ENCODE measurements around the gene CYP2A13. TPM values are rescaled to one million over a fixed set of nuclear protein-coding genes. Genes with fewer than 3 reads are reported as not detected.

CYP2A13 gene
- total and polyA plus RNA-seq, 10 of the 15 experiments (the other 5 are each of a cell fraction or from before 2014, with no cell fraction given) = not detected

GRCh38 chr19:41106177-41106576, 17.9 kb downstream of the CYP2A13 start (continued):
- TF ChIP-seq, protein P1, sequence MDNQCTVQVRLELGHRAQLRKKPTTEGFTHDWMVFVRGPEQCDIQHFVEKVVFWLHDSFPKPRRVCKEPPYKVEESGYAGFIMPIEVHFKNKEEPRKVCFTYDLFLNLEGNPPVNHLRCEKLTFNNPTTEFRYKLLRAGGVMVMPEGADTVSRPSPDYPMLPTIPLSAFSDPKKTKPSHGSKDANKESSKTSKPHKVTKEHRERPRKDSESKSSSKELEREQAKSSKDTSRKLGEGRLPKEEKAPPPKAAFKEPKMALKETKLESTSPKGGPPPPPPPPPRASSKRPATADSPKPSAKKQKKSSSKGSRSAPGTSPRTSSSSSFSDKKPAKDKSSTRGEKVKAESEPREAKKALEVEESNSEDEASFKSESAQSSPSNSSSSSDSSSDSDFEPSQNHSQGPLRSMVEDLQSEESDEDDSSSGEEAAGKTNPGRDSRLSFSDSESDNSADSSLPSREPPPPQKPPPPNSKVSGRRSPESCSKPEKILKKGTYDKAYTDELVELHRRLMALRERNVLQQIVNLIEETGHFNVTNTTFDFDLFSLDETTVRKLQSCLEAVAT (IDR thresholded peaks at IDR 0.05) = no peak
- no peak for TF ChIP-seq SREBF2 (IDR thresholded peaks at IDR 0.05; ENCODE audit: low read length)
- TF ChIP-seq ZNF207 (IDR thresholded peaks at IDR 0.05; ENCODE audit: borderline replicate concordance) = no peak
- no peak for TF ChIP-seq KLF5 (IDR thresholded peaks at IDR 0.05; ENCODE audit: partially characterized antibody)
- TF ChIP-seq, protein P2, sequence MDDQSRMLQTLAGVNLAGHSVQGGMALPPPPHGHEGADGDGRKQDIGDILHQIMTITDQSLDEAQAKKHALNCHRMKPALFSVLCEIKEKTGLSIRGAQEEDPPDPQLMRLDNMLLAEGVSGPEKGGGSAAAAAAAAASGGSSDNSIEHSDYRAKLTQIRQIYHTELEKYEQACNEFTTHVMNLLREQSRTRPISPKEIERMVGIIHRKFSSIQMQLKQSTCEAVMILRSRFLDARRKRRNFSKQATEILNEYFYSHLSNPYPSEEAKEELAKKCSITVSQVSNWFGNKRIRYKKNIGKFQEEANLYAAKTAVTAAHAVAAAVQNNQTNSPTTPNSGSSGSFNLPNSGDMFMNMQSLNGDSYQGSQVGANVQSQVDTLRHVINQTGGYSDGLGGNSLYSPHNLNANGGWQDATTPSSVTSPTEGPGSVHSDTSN (IDR thresholded peaks at IDR 0.05; ENCODE audit: insufficient replicate concordance, low read depth, low read length) = no peak
- no peak for TF ChIP-seq DPF2 (IDR thresholded peaks at IDR 0.05)

DNA sequence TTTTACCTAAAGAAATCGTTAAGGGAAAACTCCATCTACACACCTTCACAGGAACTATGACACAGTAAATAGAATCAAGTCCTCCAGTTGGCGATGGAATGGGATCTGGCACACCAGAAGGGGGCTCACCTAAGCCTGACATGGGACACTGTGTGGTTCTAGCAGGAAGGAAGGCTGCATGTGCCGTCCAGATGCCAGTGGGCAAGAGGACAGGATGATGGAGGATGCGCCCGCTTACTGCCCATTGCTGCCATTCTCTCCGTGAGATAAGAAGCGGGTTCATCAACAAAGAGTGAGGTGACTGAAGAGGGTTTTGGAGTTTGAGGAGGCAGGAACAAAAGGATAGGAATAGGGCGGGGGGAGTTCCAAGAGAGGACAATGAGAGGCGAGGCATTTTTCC, 23.0 kb downstream of the CYP2A13 start:
- in situ Hi-C loops (cut with MboI) (no loop called here), intact Hi-C loops (cut with micrococcal nuclease; ENCODE audit: unreplicated experiment) (no loop called here)
- no peaks in the 10 kb centered on the region for H3K9me3 ChIP-seq (replicated peaks; ENCODE audit: control insufficient read depth, insufficient read depth, low read length)
- no TSS peak for BruUV-seq (replicated peaks)
- DNase-seq (ENCODE audit: low read depth, low spot score) (no peak), ATAC-seq (no peak), FAIRE-seq (no peak)
- no peak overlapping the region for H3K4me3 ChIP-seq
- TF ChIP-seq BCL11A (IDR thresholded peaks at IDR 0.05; ENCODE audit: low read depth, low read length) (no peak), SMAD5 (IDR thresholded peaks at IDR 0.05; ENCODE audit: low read depth) (no peak), BRCA1 (IDR thresholded peaks at IDR 0.05; ENCODE audit: low read depth, low read length) (no peak), TARDBP (IDR thresholded peaks at IDR 0.05; ENCODE audit: borderline replicate concordance) (no peak), CEBPB (IDR thresholded peaks at IDR 0.05; ENCODE audit: borderline replicate concordance in 1 of 2, low read depth in 2 of 2, low read length in 2 of 2) (no peak), HDAC2 (IDR thresholded peaks at IDR 0.05) (no peak), MTA3 (IDR thresholded peaks at IDR 0.05; ENCODE audit: borderline replicate concordance, low read length) (no peak), RAD21 (IDR thresholded peaks at IDR 0.05; ENCODE audit: insufficient read depth, low read depth, low read length) (no peak), CBX3 (IDR thresholded peaks at IDR 0.05; ENCODE audit: borderline replicate concordance, low read depth) (no peak)
- TF ChIP-seq, protein P3, sequence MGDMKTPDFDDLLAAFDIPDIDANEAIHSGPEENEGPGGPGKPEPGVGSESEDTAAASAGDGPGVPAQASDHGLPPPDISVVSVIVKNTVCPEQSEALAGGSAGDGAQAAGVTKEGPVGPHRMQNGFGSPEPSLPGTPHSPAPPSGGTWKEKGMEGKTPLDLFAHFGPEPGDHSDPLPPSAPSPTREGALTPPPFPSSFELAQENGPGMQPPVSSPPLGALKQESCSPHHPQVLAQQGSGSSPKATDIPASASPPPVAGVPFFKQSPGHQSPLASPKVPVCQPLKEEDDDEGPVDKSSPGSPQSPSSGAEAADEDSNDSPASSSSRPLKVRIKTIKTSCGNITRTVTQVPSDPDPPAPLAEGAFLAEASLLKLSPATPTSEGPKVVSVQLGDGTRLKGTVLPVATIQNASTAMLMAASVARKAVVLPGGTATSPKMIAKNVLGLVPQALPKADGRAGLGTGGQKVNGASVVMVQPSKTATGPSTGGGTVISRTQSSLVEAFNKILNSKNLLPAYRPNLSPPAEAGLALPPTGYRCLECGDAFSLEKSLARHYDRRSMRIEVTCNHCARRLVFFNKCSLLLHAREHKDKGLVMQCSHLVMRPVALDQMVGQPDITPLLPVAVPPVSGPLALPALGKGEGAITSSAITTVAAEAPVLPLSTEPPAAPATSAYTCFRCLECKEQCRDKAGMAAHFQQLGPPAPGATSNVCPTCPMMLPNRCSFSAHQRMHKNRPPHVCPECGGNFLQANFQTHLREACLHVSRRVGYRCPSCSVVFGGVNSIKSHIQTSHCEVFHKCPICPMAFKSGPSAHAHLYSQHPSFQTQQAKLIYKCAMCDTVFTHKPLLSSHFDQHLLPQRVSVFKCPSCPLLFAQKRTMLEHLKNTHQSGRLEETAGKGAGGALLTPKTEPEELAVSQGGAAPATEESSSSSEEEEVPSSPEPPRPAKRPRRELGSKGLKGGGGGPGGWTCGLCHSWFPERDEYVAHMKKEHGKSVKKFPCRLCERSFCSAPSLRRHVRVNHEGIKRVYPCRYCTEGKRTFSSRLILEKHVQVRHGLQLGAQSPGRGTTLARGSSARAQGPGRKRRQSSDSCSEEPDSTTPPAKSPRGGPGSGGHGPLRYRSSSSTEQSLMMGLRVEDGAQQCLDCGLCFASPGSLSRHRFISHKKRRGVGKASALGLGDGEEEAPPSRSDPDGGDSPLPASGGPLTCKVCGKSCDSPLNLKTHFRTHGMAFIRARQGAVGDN (IDR thresholded peaks at IDR 0.05) = no peak
- ChIA-PET POLR2A (no interaction called here), RAD21 (ENCODE audit: unreplicated experiment) (no interaction called here), SMC1A (ENCODE audit: uncharacterized antibody, unreplicated experiment) (no interaction called here), CTCF (no interaction called here)
- H3K4me1 ChIP-seq (ENCODE audit: control insufficient read depth, insufficient read depth, low read length) = no peaks in the 10 kb centered on the region
- H3K36me3 ChIP-seq (ENCODE audit: control insufficient read depth in 2 of 2, insufficient read depth in 2 of 2, low read length in 1 of 2) = no peaks in the 10 kb centered on the region
- H3K79me2 ChIP-seq (ENCODE audit: control insufficient read depth, insufficient read depth, low read length) = no peaks in the 10 kb centered on the region
- 36% methylated on average over 9 of the region's 9 CpGs for WGBS (ENCODE audit: insufficient coverage, insufficient replicate concordance, low lambda C conversion rate, missing lambda C conversion rate)
- no peak overlapping the region for H3K27ac ChIP-seq (ENCODE audit: control insufficient read depth, insufficient read depth)
- H3K27me3 ChIP-seq (replicated peaks in 1 of 2; ENCODE audit: control insufficient read depth in 2 of 2, insufficient read depth in 2 of 2, low read length in 1 of 2) = no peaks in the 10 kb centered on the region
- no peaks in the 10 kb centered on the region for H4K20me1 ChIP-seq (ENCODE audit: control insufficient read depth, insufficient read depth)
- H3K4me2 ChIP-seq (ENCODE audit: control insufficient read depth, insufficient read depth) = no peak overlapping the region
- no peak overlapping the region for H3K9ac ChIP-seq (ENCODE audit: control insufficient read depth, insufficient read depth, low read length)
- H2AFZ ChIP-seq (ENCODE audit: control insufficient read depth, low read depth, low read length) = no peak overlapping the region
